CD4-positive, alpha-beta T cell treated with Interleukin-12 subunit alpha and Interleukin-12 subunit beta, for 1 hour (primary cell): ENCODE results near the gene CBX4.

Experiments
- DNase-seq: peaks from one replicate; pipeline ENCODE4 v3.0.0-alpha.2; 2020

Gene CBX4

GRCh38 chr17:79840989-79841286 is 1.7 kb upstream of the CBX4 start:
- no peak for DNase-seq

DNA sequence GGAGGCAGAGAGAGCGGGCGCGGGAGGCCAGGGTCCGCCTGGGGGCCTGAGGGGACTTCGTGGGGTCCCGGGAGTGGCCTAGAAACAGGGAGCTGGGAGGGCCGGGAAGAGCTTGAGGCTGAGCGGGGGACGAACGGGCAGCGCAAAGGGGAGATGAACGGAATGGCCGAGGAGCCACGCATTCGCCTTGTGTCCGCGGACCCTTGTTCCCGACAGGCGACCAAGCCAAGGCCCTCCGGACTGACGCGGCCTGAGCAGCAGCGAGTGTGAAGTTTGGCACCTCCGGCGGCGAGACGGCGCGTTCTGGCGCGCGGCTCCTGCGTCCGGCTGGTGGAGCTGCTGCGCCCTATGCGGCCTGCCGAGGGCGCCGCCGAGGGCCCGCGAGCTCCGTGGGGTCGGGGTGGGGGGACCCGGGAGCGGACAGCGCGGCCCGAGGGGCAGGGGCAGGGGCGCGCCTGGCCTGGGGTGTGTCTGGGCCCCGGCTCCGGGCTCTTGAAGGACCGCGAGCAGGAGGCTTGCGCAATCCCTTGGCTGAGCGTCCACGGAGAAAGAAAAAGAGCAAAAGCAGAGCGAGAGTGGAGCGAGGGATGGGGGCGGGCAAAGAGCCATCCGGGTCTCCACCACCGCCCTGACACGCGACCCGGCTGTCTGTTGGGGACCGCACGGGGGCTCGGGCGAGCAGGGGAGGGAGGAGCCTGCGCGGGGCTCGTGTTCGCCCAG is 1.2 kb upstream of the CBX4 start:
- DNase-seq = peak; percentile 33

GRCh38 chr17:79838522-79839274 is 542 bp downstream of the CBX4 start:
- DNase-seq = peak; percentile 52

DNA sequence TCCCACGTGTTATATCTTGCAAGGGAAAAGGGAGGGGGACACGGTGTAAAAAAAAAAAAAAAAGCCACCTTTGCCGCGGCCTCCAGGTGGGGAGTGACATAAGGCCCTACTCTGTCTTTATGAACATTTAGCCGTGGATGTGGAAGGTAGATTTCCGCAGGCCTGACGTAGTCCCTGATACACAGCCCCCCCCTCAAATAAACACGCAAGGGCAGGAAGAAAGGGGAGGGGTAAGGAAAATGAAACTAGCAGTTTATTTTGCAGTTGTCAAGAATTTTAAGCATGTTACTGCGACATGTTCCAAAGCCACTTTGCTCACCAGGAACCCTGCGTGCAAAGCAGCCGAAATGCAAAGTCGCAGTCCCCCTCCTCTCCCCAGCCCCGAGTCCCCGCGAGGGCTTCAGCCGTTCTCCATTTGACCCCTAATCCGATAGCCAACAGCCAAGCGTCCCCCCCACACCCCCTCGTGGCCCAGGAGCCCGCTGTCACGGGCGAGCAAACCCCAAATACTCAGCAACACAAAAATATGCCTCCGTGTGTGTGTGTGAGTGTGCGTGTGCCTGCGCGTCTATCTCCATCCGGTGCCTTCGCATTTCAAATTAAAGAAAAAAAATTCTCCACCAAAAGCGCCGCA is 1.2 kb downstream of the CBX4 start:
- peak; percentile 58 for DNase-seq

DNA sequence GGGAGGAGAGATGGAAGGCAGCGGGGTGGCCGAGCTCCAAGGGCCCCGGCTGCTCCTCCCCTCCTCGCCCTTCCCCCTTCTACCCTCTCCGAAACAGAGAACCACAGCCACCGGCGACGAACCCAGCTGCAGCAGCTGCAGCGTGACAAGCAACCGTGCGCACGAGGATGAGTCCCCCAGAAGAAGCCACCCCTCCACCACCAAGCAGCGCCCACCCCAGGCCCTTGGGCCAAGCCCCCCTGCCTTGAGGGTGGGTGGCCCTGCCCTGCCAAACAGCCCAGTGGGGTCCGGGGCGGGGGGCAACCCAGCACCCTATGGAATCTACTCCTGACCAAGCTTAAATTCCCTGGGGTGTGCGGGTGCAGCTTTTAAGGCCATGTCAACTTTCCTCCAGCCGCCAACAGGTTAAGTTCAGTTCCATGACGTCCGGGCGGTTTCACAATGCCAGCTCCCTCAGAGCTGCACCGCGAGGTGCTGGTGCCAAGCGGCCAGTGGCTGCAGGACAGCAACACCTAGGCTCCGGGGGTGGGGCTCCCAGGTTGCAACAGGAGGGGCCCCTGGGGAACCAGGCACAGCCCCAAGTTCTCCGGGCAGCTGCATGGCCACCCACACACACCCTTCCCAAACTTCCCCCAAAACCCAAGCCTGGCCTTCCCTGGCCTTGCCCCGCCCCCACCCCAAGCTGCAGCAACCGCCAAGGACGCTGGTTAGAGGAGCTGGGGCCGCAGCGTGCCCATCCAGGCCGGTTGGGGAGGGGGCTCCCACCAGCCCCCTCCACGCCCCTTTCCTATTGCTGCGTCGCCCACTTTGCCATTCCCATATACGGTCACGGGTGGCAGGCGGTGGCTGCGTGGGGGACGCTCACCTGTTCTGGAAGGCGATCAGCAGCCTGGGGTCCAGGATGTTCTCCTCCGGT is 2.0 kb downstream of the CBX4 start:
- no peak for DNase-seq

- no peak for DNase-seq
These were observed 2.7 kb downstream of the CBX4 start for GRCh38 chr17:79836510-79836971.

DNA sequence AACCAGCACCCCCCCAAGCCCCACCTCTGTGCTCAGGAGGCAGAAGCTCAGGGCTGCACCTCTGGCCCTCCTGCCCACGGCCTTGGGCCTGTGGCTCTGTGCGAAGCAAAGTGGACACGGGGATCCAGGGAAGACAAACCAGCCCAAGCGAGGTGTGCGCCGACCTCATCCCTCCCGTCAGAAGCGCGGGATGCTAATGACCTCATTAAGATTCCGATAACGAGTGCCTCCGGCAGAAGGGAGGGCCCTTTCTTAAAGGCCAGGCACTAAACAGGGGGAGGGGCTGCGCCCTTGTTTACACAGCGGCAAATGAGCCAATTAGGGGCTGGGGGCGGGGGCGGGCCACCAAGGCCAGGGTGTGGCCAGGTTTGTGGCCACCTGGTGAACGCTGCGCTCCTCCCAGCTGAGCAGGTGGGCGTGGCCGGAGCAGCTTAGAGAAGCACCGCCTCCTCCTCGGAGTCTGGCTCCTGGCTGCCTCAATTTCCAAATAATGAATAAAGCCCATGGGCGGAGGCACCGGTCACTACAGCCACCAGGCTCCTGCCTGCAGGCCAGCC is 3.2 kb downstream of the CBX4 start:
- DNase-seq = no peak

DNA sequence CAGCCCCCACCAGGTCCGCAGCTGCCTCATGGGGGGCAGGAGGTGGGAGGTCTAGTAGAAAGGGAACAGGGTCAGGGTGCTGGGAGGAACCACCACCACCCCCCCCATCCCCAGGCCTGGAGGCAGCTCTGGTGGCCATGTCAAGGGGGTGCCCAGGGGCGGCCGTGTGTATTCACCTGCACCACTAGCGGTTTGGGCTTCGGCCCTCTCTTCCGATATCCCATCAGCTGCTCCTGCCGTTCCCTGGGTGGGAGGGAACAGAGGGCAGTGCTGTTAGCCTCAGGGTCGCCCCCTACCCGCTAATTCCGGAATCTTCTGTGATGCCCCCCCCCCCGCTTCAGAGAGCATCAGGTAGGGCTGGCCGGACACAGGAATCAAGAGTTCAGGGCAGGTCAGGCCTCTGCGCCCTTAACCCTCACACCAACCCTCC is 3.8 kb downstream of the CBX4 start:
- DNase-seq = no peak

- peak; percentile 59 for DNase-seq
These were observed 4.4 kb downstream of the CBX4 start for GRCh38 chr17:79834565-79835469.

GRCh38 chr17:79833744-79834564 is 5.3 kb downstream of the CBX4 start:
- no peak for DNase-seq

DNA sequence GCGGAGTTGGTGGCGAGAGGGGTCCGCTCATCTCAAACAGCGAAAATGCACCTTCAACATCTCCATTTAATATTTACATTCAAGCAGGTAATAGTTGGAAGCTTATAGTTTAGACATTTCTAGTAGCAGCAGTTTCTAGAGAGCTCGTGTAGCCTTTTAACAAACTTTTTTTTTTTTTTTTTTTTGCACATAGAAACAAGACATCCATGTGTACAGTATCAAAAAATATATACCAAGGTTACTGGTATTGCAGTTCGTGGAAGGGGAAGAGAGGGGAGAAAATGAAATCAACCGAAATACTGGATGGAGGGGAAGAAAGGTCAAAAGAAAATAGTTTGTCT is 6.2 kb downstream of the CBX4 start:
- DNase-seq = no peak

DNA sequence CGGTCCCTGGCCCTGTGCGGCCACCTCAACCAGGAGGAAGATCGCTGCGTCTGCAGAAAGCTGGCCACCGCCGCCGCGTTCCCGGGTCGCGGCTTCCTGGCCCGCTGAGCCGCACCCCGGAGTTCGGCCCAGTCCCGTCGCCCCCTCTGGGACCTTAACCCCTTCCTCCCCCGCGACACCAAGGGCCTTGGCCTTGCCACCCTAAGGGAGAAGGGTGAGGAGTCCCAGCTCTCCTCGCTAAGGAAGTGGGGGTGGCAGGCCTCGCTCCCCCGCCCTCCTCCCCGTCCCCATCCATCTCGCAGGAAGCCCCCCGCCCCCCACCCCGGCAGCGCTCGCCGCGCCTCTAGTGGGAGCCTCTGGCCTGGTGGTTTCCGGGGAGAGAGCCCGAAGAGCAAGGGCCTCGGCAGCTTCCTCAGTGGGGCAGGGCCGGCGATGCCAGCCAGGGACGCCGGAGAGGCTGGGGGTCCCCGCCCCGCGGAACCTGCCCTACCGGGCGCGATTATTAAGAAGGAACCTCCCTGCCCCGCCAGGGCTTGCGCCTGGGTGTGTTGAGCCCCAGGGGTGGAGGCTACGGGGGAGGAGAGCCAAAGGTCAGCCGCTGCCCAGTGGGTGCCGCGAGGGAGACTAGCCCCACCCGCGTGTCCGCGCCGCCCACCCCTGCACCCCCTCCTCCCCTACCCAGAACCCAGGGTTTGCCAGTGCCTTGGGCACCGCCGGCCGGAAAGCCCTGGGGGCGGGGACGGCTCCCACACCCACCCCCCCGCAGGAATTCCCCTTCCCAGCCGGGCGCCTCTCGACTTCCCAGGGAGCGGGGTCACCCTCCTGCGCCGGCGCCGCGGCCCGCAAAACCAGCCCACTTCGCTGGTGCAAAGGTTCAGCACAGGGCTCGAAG is 6.8 kb downstream of the CBX4 start:
- DNase-seq = no peak

DNA sequence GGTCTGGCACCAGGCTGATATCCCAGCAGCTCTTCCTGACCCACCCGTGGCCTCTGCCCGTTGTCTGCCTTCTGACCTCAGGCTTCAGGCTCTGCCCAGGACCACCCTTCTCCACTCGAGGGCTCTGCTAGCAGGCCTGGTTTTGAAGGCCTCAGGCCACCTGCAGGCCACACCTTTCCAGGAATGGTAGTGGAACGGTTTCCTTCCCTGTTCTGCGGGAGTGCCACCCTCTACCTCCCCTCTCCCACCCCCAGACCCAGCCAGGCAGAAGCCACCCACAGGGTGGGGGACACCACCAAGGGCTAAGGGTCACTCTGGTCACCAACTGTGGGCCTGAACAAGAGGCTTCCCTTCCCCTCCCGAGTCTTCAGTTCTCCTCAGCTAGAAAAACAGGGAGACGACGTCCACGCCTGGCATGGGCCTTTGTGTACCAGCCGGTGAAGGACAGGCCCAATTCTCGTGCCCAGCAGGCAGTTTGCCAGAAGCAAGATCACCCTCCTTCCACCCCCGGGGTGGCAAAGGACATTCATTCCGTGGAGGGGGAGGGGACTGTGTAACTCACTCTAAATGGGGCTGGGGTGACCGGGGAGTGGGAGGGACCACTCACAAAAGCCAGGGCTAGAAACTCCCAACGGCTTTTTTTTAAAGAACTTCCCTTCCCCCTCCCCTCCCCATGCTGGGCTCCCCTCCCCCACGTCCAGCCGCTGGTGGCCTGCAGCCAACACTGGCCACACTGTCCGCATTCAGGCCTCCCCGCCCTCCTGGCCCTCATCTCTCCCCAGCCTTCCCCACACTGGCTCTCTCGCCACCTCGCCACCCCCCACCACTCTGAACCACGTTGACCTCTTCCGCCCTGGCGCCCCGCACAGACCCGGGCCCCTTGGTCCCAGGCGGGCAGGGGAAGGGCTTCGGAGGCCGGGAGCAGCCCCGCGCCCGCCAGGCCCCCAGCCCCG is 7.7 kb downstream of the CBX4 start:
- DNase-seq = no peak

GRCh38 chr17:79830763-79831264 is 8.4 kb downstream of the CBX4 start:
- no peak for DNase-seq

GRCh38 chr17:79830303-79830702 is 8.9 kb downstream of the CBX4 start:
- DNase-seq = no peak

DNA sequence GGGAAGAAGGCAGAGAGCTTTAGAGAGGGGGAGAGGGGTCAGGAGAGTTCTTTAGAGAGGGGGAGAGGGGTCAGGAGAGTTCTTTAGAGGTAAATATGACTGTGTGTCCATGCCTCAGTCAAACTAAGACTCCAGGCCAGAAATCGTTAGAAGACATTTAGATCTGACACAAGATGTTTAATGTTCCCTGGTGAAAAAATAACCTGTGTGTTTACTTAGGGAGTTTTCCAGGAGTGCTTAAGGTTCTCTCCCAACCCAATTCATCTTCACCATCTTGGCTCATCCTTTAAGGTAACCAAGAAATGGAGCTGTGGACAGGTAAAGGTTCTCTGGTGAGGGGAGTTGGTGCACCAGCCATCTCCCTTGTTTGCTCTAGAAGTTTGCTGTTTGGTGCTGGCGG is 9.8 kb downstream of the CBX4 start:
- DNase-seq = no peak

- no peak for DNase-seq
These were observed 10.2 kb downstream of the CBX4 start for GRCh38 chr17:79829004-79829403.
